Measurements from ENCODE around the gene EPHA7. TPM values are rescaled to one million over a fixed set of nuclear protein-coding genes. Genes with fewer than 3 reads are reported as not detected.

The EPHA7 gene
- polyA plus RNA-seq, 1 donor from 2014 or later, result 17.4 TPM

GRCh38 chr6:93194480-93194879 lies 224.9 kb downstream of the EPHA7 start:
- Histone ChIP-seq H3K4me2 (ENCODE audit: low read length) (no peak overlapping the region), H3F3A (ENCODE audit: insufficient read depth, low read length, poor library complexity, severe bottlenecking) (no peaks in the 10 kb centered on the region), H3K4me3 (ENCODE audit: low read length) (no peak overlapping the region), H3K79me2 (replicated peaks; ENCODE audit: insufficient read depth, low read length) (no peaks in the 10 kb centered on the region), H2AFZ (ENCODE audit: low read depth, low read length) (no peak overlapping the region), H3K36me3 (ENCODE audit: insufficient read depth, low read length) (no peaks in the 10 kb centered on the region), H3K9me2 (ENCODE audit: insufficient read depth, low read length) (no peaks in the 10 kb centered on the region), H3K27me3 (ENCODE audit: insufficient read depth, low read depth, low read length) (no peaks in the 10 kb centered on the region), H3K27ac (ENCODE audit: low read length) (no peak overlapping the region), H3K9me3 (ENCODE audit: low read length) (no peaks in the 10 kb centered on the region), H4K20me1 (ENCODE audit: insufficient read depth) (no peaks in the 10 kb centered on the region), H3K9ac (ENCODE audit: low read length) (no peak overlapping the region)
- TF ChIP-seq EP300 (conservative IDR thresholded peaks at IDR 0.05; ENCODE audit: poor library complexity, severe bottlenecking) (no peak), SMC3 (conservative IDR thresholded peaks at IDR 0.05; ENCODE audit: poor library complexity) (no peak), REST (IDR thresholded peaks at IDR 0.05; ENCODE audit: borderline replicate concordance) (no peak), RAD21 (conservative IDR thresholded peaks at IDR 0.05) (no peak), MXI1 (conservative IDR thresholded peaks at IDR 0.05; ENCODE audit: poor library complexity, severe bottlenecking) (no peak), EZH2 (IDR thresholded peaks at IDR 0.05; ENCODE audit: borderline replicate concordance, insufficient read depth, low read length, poor library complexity, severe bottlenecking) (no peak), TAF1 (IDR thresholded peaks at IDR 0.05; ENCODE audit: low read depth) (no peak), CTCF (IDR thresholded peaks at IDR 0.05; ENCODE audit: poor library complexity, severe bottlenecking) (no peak), POLR2AphosphoS5 (IDR thresholded peaks at IDR 0.05) (no peak)

- Histone ChIP-seq H3K9ac (ENCODE audit: low read length) (no peak overlapping the region), H2AFZ (ENCODE audit: low read depth, low read length) (no peak overlapping the region), H3K27me3 (ENCODE audit: insufficient read depth, low read depth, low read length) (no peaks in the 10 kb centered on the region), H3K79me2 (replicated peaks; ENCODE audit: insufficient read depth, low read length) (no peaks in the 10 kb centered on the region), H4K20me1 (ENCODE audit: insufficient read depth) (no peaks in the 10 kb centered on the region), H3K9me2 (ENCODE audit: insufficient read depth, low read length) (no peaks in the 10 kb centered on the region), H3K27ac (ENCODE audit: low read length) (no peak overlapping the region), H3K4me2 (ENCODE audit: low read length) (no peak overlapping the region), H3K9me3 (ENCODE audit: low read length) (no peaks in the 10 kb centered on the region), H3F3A (ENCODE audit: insufficient read depth, low read length, poor library complexity, severe bottlenecking) (no peaks in the 10 kb centered on the region), H3K4me3 (ENCODE audit: low read length) (no peak overlapping the region), H3K36me3 (ENCODE audit: insufficient read depth, low read length) (no peaks in the 10 kb centered on the region)
- TF ChIP-seq TAF1 (IDR thresholded peaks at IDR 0.05; ENCODE audit: low read depth) (no peak), EZH2 (IDR thresholded peaks at IDR 0.05; ENCODE audit: borderline replicate concordance, insufficient read depth, low read length, poor library complexity, severe bottlenecking) (no peak), RAD21 (conservative IDR thresholded peaks at IDR 0.05) (no peak), SMC3 (conservative IDR thresholded peaks at IDR 0.05; ENCODE audit: poor library complexity) (no peak)
Observed at GRCh38 chr6:93193868-93194267, 225.5 kb downstream of the EPHA7 start.

All from neural cell (in vitro differentiated cells).